ENCODE results near the gene ATP1A1.

Gene ATP1A1

GRCh38 chr1:116372651-116373430, at the start of gene ATP1A1:
TSS of gene ATP1A1 (plus strand) at chr1:116373244. CDS start at chr1:116373512, 268 bp downstream.
- peak; percentile 85 for DNase-seq

- no peak for DNase-seq
These were observed 49.6 kb upstream of the ATP1A1 start for GRCh38 chr1:116323491-116323890.

GRCh38 chr1:116324411-116324810, 48.6 kb upstream of the ATP1A1 start:
- DNase-seq: no peak

- DNase-seq: no peak
These were observed 47.9 kb upstream of the ATP1A1 start for GRCh38 chr1:116325104-116325503.

GRCh38 chr1:116325922-116326321, 47.1 kb upstream of the ATP1A1 start:
- DNase-seq: no peak

- DNase-seq: no peak
These were observed 46.6 kb upstream of the ATP1A1 start for GRCh38 chr1:116326486-116326885.

- DNase-seq: no peak
These were observed 44.4 kb upstream of the ATP1A1 start for GRCh38 chr1:116328671-116329070.

- no peak for DNase-seq
These were observed 43.3 kb upstream of the ATP1A1 start for GRCh38 chr1:116329524-116330341.

DNA sequence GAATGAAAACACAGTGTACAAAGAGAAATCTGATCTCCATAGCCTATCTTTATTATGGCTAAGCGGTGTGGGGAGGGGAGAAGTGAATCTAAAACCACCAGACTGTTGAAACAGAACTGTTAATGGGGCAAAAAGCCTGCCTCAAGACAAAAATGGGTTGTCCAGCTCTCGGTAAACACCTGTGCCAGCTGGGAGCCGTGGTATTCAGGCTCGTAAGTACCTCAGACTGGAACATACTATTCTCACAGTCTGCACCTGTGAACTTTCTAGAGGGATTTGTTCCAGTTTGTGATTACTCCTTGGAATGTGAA, 42.7 kb upstream of the ATP1A1 start:
- no peak for DNase-seq

DNA sequence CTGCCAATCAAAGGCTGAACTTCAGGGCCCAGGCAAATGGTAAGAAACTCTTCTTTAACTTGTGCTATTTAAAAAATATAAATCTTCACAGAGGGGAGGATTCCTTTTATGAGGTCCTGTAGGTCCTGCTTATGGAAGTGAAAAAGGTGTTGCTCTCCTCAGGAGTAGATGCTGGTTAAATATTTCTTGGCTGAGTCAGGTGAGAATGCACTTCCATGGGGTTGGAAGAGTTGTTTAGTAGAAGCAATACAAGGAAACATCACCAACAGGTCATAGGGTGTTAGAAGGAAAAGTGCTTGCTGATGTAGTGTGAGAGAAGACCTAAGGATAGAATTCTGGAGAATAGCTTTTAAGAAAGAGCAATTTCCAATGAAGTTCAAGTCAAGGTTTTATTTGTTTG, 42.2 kb upstream of the ATP1A1 start:
- no peak for DNase-seq

- DNase-seq: no peak
These were observed 41.5 kb upstream of the ATP1A1 start for GRCh38 chr1:116331523-116331922.

DNA sequence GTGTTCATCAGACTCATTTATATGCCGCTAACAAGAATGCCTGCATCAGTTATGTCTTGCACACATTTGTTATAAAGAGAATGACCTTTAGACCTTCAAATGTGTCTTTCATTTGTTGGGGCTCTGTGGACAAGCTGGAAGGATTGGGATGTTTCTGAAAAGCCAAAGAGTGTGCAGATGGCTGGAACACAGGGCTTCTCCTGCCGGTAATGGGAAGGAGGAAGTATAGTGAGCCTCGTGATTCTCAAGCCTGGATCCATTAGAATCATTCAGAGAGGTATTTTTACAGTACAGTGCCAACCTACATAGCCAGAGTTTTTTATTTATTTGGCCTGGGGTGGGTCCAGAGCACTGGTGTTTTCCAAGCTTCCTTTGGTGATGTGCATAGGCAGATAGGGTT, 40.6 kb upstream of the ATP1A1 start:
- no peak for DNase-seq

GRCh38 chr1:116333171-116334014, 39.7 kb upstream of the ATP1A1 start:
- DNase-seq: no peak

DNA sequence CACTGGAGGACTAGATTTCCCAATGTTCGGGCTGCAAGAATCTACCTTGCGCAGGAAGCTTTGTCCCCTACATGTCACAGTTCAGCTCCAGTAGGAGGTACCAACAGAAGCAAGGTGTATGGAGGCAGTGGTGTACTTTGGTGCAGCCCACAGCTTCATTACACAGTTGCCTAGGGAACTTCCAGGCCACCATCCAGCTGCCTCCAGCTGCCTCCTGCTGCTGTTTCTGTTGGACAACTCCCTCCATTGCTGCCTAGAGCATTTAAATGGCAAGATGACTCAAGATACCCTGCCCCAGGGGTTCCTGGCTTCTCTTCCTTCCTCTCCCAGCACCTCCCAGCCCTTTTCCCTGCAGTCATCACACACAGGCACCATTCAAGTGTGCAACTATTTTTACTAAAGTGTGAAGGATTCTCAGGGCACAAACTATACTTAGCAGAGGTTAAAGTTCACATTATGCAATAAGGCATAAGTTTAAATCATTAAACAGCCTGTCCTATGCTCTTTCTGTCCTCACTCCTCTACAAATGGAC, 39.0 kb upstream of the ATP1A1 start:
- DNase-seq: no peak

GRCh38 chr1:116334868-116335635, 38.0 kb upstream of the ATP1A1 start:
- DNase-seq: no peak

- DNase-seq: no peak
These were observed 37.0 kb upstream of the ATP1A1 start for GRCh38 chr1:116335850-116336624.

DNA sequence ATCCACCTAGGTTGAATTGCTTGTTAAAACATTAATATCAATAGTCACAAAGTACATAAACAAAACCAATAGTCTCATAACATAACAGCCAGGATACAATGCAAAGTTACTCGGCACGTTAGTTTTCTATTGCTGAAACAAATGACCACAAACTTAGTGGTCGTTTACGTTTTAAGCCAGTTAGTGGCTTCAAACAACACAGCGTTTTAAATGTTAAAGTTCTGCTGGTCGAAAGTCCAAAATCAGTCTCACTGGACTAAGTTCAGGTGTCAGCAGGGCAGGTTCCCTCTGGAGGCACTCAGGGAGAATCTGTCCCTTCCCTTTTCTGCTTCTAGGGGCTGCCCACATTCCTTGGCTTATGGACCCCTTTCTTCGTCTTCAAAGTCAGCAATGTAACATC, 35.6 kb upstream of the ATP1A1 start:
- no peak for DNase-seq

GRCh38 chr1:116338400-116338799, 34.6 kb upstream of the ATP1A1 start:
- DNase-seq: no peak

- no peak for DNase-seq
These were observed 32.4 kb upstream of the ATP1A1 start for GRCh38 chr1:116340506-116341231.

DNA sequence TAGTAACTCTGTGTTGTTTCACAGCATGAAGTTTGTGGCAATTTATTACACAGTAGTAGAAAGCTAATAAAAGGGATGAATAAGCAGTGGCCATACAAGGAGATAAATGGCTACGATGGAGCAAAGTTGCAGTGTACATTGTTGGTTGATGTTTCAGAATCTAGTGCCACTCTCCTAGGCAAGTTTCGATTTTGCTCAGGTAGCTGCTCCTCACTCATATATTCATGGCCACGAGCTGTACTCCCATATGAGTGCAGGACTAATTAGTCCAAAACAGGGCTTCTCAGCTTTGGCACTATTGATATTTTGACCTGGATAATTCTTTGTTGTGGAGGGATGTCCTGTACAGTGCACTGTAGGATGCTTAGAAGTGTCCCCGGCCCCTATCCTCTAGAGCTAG, 30.0 kb upstream of the ATP1A1 start:
- DNase-seq: no peak

DNA sequence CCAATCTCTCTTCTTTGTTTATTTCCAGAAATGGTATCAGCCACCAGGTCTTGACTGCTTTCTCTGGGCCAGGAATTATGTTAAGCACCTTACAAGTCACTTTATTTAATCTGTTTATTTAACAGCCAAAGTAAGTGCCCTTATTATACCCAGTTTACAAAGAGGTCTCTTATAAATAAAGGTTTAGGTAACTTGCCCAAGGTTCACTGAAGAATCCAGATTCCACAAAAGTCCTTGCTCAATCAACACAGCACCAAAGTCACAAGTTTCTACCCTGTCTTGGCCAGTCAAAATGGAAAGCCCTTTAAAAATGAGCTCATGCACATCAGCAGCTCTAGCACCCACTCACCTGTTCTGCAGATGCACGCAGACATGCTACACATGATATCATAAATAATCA, 28.0 kb upstream of the ATP1A1 start:
- no peak for DNase-seq

Data from NCI-H1048 (cell line).